Central memory CD8-positive, alpha-beta T cell (primary cell): ENCODE results near the gene EPAS1.

Experiments
- ATAC-seq: fragments of 150-1000 bp; cut with Tn5 transposase; replicated peaks from 2 replicates; pipeline ENCODE4 v1.10.0; 2022; ENCODE audit warnings: mild to moderate bottlenecking, moderate FRiP score, moderate number of reproducible peaks; ENCODE audit not compliant: poor library complexity, severe bottlenecking; ENCODE audit errors: extremely low read depth
- DNase-seq, 2 donors: peaks; one replicate each; pipeline ENCODE4 v3.0.0; 2021; ENCODE audit warnings: low spot score in 2 of 2
- H3K27ac Mint-ChIP-seq: one replicate; pipeline ENCODE4 v1.8.0; 2022; ENCODE audit warnings: low read depth, mild to moderate bottlenecking, moderate library complexity, mixed read lengths
- H3K27me3 Mint-ChIP-seq: one replicate; pipeline ENCODE4 v1.8.0; 2022; ENCODE audit warnings: mixed read lengths
- H3K36me3 Mint-ChIP-seq: one replicate; pipeline ENCODE4 v1.8.0; 2022; ENCODE audit warnings: mild to moderate bottlenecking, moderate library complexity, mixed read lengths; ENCODE audit not compliant: insufficient read depth
- H3K4me1 Mint-ChIP-seq: one replicate; pipeline ENCODE4 v1.8.0; 2022; ENCODE audit warnings: mixed read lengths
- H3K4me3 Mint-ChIP-seq: one replicate; pipeline ENCODE4 v1.8.0; 2022; ENCODE audit warnings: mild to moderate bottlenecking, moderate library complexity, mixed read lengths
- H3K9me3 Mint-ChIP-seq: one replicate; pipeline ENCODE4 v1.8.0; 2022; ENCODE audit warnings: mixed read lengths

The EPAS1 gene

GRCh38 chr2:46263347-46263746 is 33.9 kb upstream of the EPAS1 start:
- Mint-ChIP-seq H3K9me3 (no peaks in the 10 kb centered on the region), H3K4me3 (no peak overlapping the region), H3K27ac (no peak overlapping the region), H3K4me1 (peaks cover 7% of the 10 kb centered on the region), H3K27me3 (peaks cover 28% of the 10 kb centered on the region), H3K36me3 (peaks cover 3% of the 10 kb centered on the region)
- no peak for ATAC-seq
- DNase-seq: no peak

GRCh38 chr2:46264447-46264846 is 32.8 kb upstream of the EPAS1 start:
- Mint-ChIP-seq H3K27ac (no peak overlapping the region), H3K9me3 (no peaks in the 10 kb centered on the region), H3K4me3 (no peak overlapping the region), H3K27me3 (peaks cover 28% of the 10 kb centered on the region), H3K4me1 (peaks cover 1% of the 10 kb centered on the region), H3K36me3 (peaks cover 3% of the 10 kb centered on the region)
- ATAC-seq (no peak), DNase-seq (no peak)

- no peaks in the 10 kb centered on the region for H3K4me1 Mint-ChIP-seq
- ATAC-seq: no peak
- DNase-seq: no peak
- no peak overlapping the region for H3K4me3 Mint-ChIP-seq
- no peaks in the 10 kb centered on the region for H3K9me3 Mint-ChIP-seq
- H3K27me3 Mint-ChIP-seq: peaks cover 28% of the 10 kb centered on the region
- H3K27ac Mint-ChIP-seq: no peak overlapping the region
- H3K36me3 Mint-ChIP-seq: peaks cover 3% of the 10 kb centered on the region
These were observed 31.1 kb upstream of the EPAS1 start for GRCh38 chr2:46266134-46266533.

- Mint-ChIP-seq H3K36me3 (no peaks in the 10 kb centered on the region), H3K4me3 (no peak overlapping the region), H3K27ac (no peak overlapping the region), H3K9me3 (no peaks in the 10 kb centered on the region), H3K4me1 (no peaks in the 10 kb centered on the region), H3K27me3 (peaks cover 28% of the 10 kb centered on the region)
- DNase-seq: no peak
- no peak for ATAC-seq
These were observed 29.6 kb upstream of the EPAS1 start for GRCh38 chr2:46267616-46268015.

- H3K36me3 Mint-ChIP-seq: no peaks in the 10 kb centered on the region
- no peak for ATAC-seq
- H3K27me3 Mint-ChIP-seq: peaks cover 26% of the 10 kb centered on the region
- H3K9me3 Mint-ChIP-seq: no peaks in the 10 kb centered on the region
- no peak overlapping the region for H3K4me3 Mint-ChIP-seq
- no peaks in the 10 kb centered on the region for H3K4me1 Mint-ChIP-seq
- no peak for DNase-seq
- H3K27ac Mint-ChIP-seq: no peak overlapping the region
These were observed 29.0 kb upstream of the EPAS1 start for GRCh38 chr2:46268196-46268595.

- DNase-seq: no peak
- no peak overlapping the region for H3K4me3 Mint-ChIP-seq
These were observed 28.2 kb upstream of the EPAS1 start for GRCh38 chr2:46269001-46269400.

GRCh38 chr2:46269544-46270273 is 27.5 kb upstream of the EPAS1 start:
- Mint-ChIP-seq H3K27me3 (peaks cover 11% of the 10 kb centered on the region), H3K36me3 (no peaks in the 10 kb centered on the region), H3K4me1 (no peaks in the 10 kb centered on the region), H3K4me3 (no peak overlapping the region), H3K27ac (no peak overlapping the region), H3K9me3 (no peaks in the 10 kb centered on the region)
- DNase-seq: no peak
- ATAC-seq: no peak

More at GRCh38 chr2:46269001-46269400, 28.2 kb upstream of the EPAS1 start:
- no peak for ATAC-seq
- Mint-ChIP-seq H3K4me1 (no peaks in the 10 kb centered on the region), H3K36me3 (no peaks in the 10 kb centered on the region), H3K27me3 (peaks cover 18% of the 10 kb centered on the region), H3K9me3 (no peaks in the 10 kb centered on the region), H3K27ac (no peak overlapping the region)

GRCh38 chr2:46270384-46270783 is 26.8 kb upstream of the EPAS1 start:
- DNase-seq (no peak), ATAC-seq (no peak)
- Mint-ChIP-seq H3K27me3 (peaks cover 4% of the 10 kb centered on the region), H3K9me3 (no peaks in the 10 kb centered on the region), H3K27ac (no peak overlapping the region), H3K36me3 (no peaks in the 10 kb centered on the region), H3K4me3 (no peak overlapping the region), H3K4me1 (no peaks in the 10 kb centered on the region)

- Mint-ChIP-seq H3K36me3 (no peaks in the 10 kb centered on the region), H3K9me3 (no peaks in the 10 kb centered on the region), H3K4me1 (peaks cover 5% of the 10 kb centered on the region), H3K4me3 (no peak overlapping the region), H3K27me3 (peaks cover 28% of the 10 kb centered on the region), H3K27ac (no peak overlapping the region)
- DNase-seq (no peak), ATAC-seq (no peak)
These were observed 23.9 kb upstream of the EPAS1 start for GRCh38 chr2:46273225-46273863.

- Mint-ChIP-seq H3K36me3 (no peaks in the 10 kb centered on the region), H3K9me3 (no peaks in the 10 kb centered on the region), H3K27ac (no peak overlapping the region), H3K4me1 (peaks cover 5% of the 10 kb centered on the region), H3K4me3 (no peak overlapping the region), H3K27me3 (peaks cover 34% of the 10 kb centered on the region)
- DNase-seq: no peak
- ATAC-seq: no peak
These were observed 23.3 kb upstream of the EPAS1 start for GRCh38 chr2:46273919-46274318.

- H3K4me3 Mint-ChIP-seq: no peak overlapping the region
- peaks cover 5% of the 10 kb centered on the region for H3K4me1 Mint-ChIP-seq
- no peaks in the 10 kb centered on the region for H3K9me3 Mint-ChIP-seq
- H3K36me3 Mint-ChIP-seq: no peaks in the 10 kb centered on the region
- no peak overlapping the region for H3K27ac Mint-ChIP-seq
- H3K27me3 Mint-ChIP-seq: peaks cover 36% of the 10 kb centered on the region
- DNase-seq (no peak), ATAC-seq (no peak)
These were observed 22.6 kb upstream of the EPAS1 start for GRCh38 chr2:46274586-46274985.

GRCh38 chr2:46275995-46276394 is 21.2 kb upstream of the EPAS1 start:
- ATAC-seq (no peak), DNase-seq (no peak)
- Mint-ChIP-seq H3K27ac (no peak overlapping the region), H3K36me3 (no peaks in the 10 kb centered on the region), H3K9me3 (no peaks in the 10 kb centered on the region), H3K4me1 (peaks cover 5% of the 10 kb centered on the region), H3K27me3 (peaks cover 36% of the 10 kb centered on the region), H3K4me3 (no peak overlapping the region)

- no peak overlapping the region for H3K4me3 Mint-ChIP-seq
- no peaks in the 10 kb centered on the region for H3K36me3 Mint-ChIP-seq
- ATAC-seq (no peak), DNase-seq (no peak)
- no peak overlapping the region for H3K27ac Mint-ChIP-seq
- peaks cover 36% of the 10 kb centered on the region for H3K27me3 Mint-ChIP-seq
- H3K9me3 Mint-ChIP-seq: no peaks in the 10 kb centered on the region
- H3K4me1 Mint-ChIP-seq: peaks cover 5% of the 10 kb centered on the region
These were observed 20.6 kb upstream of the EPAS1 start for GRCh38 chr2:46276642-46277041.
